Coronary artery (tissue), 2 donors: Measurements from ENCODE around the gene PIP5K1B.

Source experiments
- DNase-seq: peaks from one replicate; pipeline ENCODE4 v3.0.0-alpha.2; 2017; ENCODE audit warnings: low spot score
- H3K27ac ChIP-seq, 2 donors: fragments of 200-600 bp; sonication (generic); one replicate each; pipeline ENCODE4 v1.5.1; 2016 to 2019
- H3K4me3 ChIP-seq: fragments of 200-600 bp; sonication (generic); 2 replicates; pipeline ENCODE4 v1.5.1; 2016; ENCODE audit warnings: mild to moderate bottlenecking, moderate library complexity
- CTCF ChIP-seq: fragments of 200-600 bp; sonication (generic); IDR thresholded peaks from one replicate; pipeline ENCODE4 v1.5.1; 2019; ENCODE audit warnings: antibody characterized with exemption

PIP5K1B gene

GRCh38 chr9:68725070-68725469 lies 20.0 kb downstream of the PIP5K1B start:
- TF ChIP-seq CTCF = no peak
- H3K4me3 ChIP-seq = no peak overlapping the region
- H3K27ac ChIP-seq = no peak overlapping the region
- DNase-seq = no peak

GRCh38 chr9:68726489-68726888 lies 21.4 kb downstream of the PIP5K1B start:
- H3K4me3 ChIP-seq = no peak overlapping the region
- TF ChIP-seq CTCF = no peak
- no peak overlapping the region for H3K27ac ChIP-seq
- no peak for DNase-seq

DNA sequence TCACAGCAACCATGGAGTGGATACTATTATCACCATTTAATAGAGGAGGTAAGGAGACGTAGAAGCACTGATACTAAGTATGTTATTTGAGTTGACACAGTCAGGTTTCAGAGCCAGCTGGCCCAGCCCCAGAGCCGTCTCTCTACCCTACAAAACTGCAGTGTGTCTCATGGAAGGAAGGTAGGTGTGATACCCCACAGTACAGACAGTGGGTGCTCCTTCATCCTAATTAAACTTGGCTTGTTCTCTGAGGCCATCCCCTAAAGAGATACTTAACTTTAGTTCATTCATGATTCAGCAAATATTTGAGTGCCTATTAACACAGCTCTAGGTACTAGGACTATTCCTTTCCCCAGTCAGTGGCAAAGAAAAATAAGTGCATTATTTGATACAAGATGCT lies 22.6 kb downstream of the PIP5K1B start:
- no peak overlapping the region for H3K27ac ChIP-seq
- no peak for DNase-seq
- TF ChIP-seq CTCF = no peak
- no peak overlapping the region for H3K4me3 ChIP-seq

- TF ChIP-seq CTCF = no peak
Observed at GRCh38 chr9:68728731-68729130, 23.7 kb downstream of the PIP5K1B start.

DNA sequence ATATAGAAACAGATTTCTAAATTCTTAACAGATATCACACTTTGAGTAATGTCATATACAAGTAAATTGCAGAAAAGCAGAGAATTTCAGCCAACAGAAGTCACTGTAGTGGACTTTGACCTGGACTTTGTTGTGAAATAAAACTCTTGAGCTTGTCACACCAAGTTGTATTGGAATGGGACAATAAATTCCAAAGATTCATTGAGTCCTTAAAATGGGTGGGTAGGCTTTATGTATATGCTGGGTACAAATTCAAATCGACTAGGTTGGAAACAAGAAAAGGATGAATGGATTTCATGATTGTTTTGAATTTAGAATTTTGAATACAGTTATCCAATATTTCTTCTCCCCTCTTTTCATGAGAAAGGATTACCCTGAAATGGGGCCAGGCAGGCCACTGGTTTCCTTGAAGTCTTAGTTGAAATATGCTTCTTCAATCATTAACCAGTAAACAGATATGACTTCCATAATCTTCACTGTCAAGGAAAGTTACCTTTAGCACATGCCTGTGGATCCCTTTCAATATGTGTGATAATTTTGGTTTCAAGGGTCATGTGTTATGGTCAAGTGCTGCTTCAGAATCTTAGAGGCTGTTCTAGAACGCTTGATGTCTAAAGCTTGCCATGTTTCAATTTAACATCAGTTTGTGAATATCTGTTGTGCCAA lies 25.7 kb downstream of the PIP5K1B start:
- TF ChIP-seq CTCF = no peak
- Histone ChIP-seq H3K4me3 (no peak overlapping the region), H3K27ac (no peak overlapping the region)
- DNase-seq = no peak

More at GRCh38 chr9:68728731-68729130, 23.7 kb downstream of the PIP5K1B start:
- no peak overlapping the region for H3K27ac ChIP-seq
- H3K4me3 ChIP-seq = no peak overlapping the region
- no peak for DNase-seq

DNA sequence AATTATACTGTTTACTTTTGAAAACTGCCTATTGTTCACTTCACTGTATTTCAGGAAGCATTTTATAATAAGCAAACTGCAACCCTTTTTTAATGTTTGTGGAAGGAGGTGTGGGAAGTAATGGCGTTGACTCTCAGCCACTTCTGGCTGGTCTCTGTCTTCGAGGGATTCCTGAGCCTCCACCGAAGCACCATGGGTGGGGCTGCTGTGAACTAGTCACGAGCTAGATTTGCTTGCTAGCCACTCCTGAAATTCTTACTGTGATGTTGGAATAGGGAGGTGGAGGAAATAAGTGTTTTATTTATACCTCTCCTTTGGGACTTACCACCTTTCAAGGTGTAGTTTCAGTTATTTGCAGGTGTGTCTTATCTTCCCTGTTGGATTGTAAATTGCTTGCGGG lies 26.8 kb downstream of the PIP5K1B start:
- no peak for TF ChIP-seq CTCF
- Histone ChIP-seq H3K27ac (no peak overlapping the region), H3K4me3 (no peak overlapping the region)
- no peak for DNase-seq

- Histone ChIP-seq H3K4me3 (no peak overlapping the region), H3K27ac (no peak overlapping the region)
- no peak for TF ChIP-seq CTCF
- DNase-seq = no peak
Observed at GRCh38 chr9:68732405-68733020, 27.5 kb downstream of the PIP5K1B start.
